DND-41 (cell line): ENCODE results near the gene TMEM259.

Source experiments
- ATAC-seq: fragments of 200-7000 bp; cut with Tn5 transposase; 3 replicates; pipeline ENCODE4 v1.9.1; 2021; ENCODE audit warnings: low read depth; ENCODE audit not compliant: insufficient read depth
- DNase-seq: peaks from one replicate; pipeline ENCODE4 v3.0.0-alpha.2; 2020
- H2AFZ ChIP-seq: 2 replicates; pipeline ENCODE4 v1.6.0; 2012; ENCODE audit warnings: low read depth, low read length
- H3K27ac ChIP-seq: 2 replicates; pipeline ENCODE4 v1.5.1; 2012; ENCODE audit warnings: low read length, inconsistent platforms
- H3K27me3 ChIP-seq: fragments of 200-600 bp; sonication (generic); 2 replicates; pipeline ENCODE4 v1.6.0; 2012; ENCODE audit warnings: low read length, mild to moderate bottlenecking, inconsistent platforms; ENCODE audit not compliant: insufficient read depth, poor library complexity
- H3K36me3 ChIP-seq: 2 replicates; pipeline ENCODE4 v1.5.1; 2012; ENCODE audit warnings: low read length, inconsistent platforms; ENCODE audit not compliant: insufficient read depth
- H3K4me1 ChIP-seq: 2 replicates; pipeline ENCODE4 v1.5.1; 2012; ENCODE audit warnings: mild to moderate bottlenecking, low read length; ENCODE audit not compliant: insufficient read depth
- H3K4me2 ChIP-seq: 2 replicates; pipeline ENCODE4 v1.6.0; 2012; ENCODE audit warnings: mild to moderate bottlenecking, moderate library complexity, low read length, inconsistent platforms; ENCODE audit not compliant: insufficient read depth
- H3K4me3 ChIP-seq, 2 experiments: fragments of 200-600 bp in 1 of 2; shearing (Covaris generic) in 1 of 2; 2 replicates each; pipeline ENCODE4 v1.5.1; 2012 to 2016; ENCODE audit warnings: inconsistent platforms in 2 of 2, low read length in 2 of 2, mild to moderate bottlenecking in 2 of 2, low read depth in 1 of 2, moderate library complexity in 1 of 2
- H3K79me2 ChIP-seq: 2 replicates; pipeline ENCODE4 v1.6.0; 2012; ENCODE audit warnings: low read length, inconsistent platforms; ENCODE audit not compliant: insufficient read depth
- H3K9ac ChIP-seq: 2 replicates; pipeline ENCODE4 v1.6.0; 2012; ENCODE audit warnings: low read depth, mild to moderate bottlenecking, inconsistent platforms, low read length, moderate library complexity
- H3K9me3 ChIP-seq: 2 replicates; pipeline ENCODE4 v1.5.1; 2012; ENCODE audit warnings: low read length, moderate library complexity, mild to moderate bottlenecking, inconsistent platforms; ENCODE audit not compliant: insufficient read depth, severe bottlenecking
- H4K20me1 ChIP-seq: 2 replicates; pipeline ENCODE4 v1.6.0; 2012; ENCODE audit warnings: low read length; ENCODE audit not compliant: insufficient read depth
- EZH2 ChIP-seq: IDR thresholded peaks from 3 replicates; pipeline ENCODE4 v1.6.1; 2012; ENCODE audit warnings: borderline replicate concordance, low read depth, mild to moderate bottlenecking, moderate library complexity, low read length, inconsistent platforms; ENCODE audit not compliant: severe bottlenecking
- TF ChIP-seq, protein P1 (sequence below): IDR thresholded peaks from 2 replicates; pipeline ENCODE4 v1.5.1; 2012; ENCODE audit warnings: borderline replicate concordance, low read length, moderate library complexity, mild to moderate bottlenecking; ENCODE audit not compliant: poor library complexity, severe bottlenecking; ENCODE audit errors: extremely low read depth

TMEM259 gene

DNA sequence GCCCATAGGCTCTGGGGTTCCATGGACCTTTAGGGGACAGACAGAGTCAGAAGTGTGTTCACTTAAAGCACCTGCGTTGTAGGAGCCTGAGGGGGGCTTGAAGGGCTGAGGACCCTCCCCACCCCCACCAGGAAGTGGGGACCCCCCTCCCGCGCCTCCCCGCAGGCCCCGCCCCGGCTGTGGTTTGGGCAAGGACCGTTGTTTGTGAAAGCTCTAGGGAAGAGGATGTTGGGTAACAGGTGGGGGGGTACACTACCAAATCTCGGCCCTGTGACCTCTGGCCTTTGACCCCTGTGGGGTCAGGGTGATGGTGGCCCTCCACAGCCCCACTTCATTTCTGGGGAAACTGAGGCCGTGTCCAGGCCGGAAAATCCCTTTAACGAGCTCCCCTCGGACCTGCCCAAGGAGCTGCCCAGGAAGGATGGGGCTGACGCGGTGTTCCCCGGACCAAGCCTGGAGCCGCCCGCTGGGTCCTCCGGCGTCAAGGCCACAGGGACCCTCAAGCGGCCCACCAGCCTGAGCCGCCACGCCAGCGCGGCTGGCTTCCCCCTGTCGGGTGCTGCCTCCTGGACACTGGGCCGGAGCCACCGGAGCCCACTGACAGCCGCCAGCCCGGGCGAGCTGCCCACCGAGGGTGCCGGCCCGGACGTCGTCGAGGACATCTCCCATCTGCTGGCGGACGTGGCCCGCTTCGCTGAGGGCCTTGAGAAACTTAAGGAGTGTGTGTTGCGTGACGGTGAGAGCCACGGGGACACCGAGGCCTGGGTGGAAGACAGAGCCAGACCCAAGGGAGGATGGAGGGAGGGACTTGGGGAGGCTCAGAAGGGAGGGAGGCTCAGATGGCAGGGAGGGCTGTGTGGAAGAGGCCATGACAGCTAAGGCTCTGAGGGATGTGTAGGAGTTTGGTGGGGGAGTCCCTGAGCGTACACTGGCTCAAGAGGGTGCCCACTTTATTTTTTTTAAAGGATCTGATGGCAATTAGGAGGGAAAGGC is 47.4 kb upstream of the TMEM259 start:
- Histone ChIP-seq H3K9ac (peak overlapping the region; percentile 96), H2AFZ (peak overlapping the region; percentile 41; the same call in 1 of the 2 replicates), H3K4me1 (peaks cover 47% of the 10 kb centered on the region), H3K9me3 (no peaks in the 10 kb centered on the region), H4K20me1 (peaks cover 30% of the 10 kb centered on the region), H3K4me3 (peak overlapping the region; percentile 84 to 97), H3K27ac (peak overlapping the region; percentile 83), H3K4me2 (peak overlapping the region; percentile 92), H3K36me3 (peaks cover 31% of the 10 kb centered on the region), H3K79me2 (peaks cover 48% of the 10 kb centered on the region), H3K27me3 (no peaks in the 10 kb centered on the region)
- TF ChIP-seq EZH2: no peak
- TF ChIP-seq, protein P1, sequence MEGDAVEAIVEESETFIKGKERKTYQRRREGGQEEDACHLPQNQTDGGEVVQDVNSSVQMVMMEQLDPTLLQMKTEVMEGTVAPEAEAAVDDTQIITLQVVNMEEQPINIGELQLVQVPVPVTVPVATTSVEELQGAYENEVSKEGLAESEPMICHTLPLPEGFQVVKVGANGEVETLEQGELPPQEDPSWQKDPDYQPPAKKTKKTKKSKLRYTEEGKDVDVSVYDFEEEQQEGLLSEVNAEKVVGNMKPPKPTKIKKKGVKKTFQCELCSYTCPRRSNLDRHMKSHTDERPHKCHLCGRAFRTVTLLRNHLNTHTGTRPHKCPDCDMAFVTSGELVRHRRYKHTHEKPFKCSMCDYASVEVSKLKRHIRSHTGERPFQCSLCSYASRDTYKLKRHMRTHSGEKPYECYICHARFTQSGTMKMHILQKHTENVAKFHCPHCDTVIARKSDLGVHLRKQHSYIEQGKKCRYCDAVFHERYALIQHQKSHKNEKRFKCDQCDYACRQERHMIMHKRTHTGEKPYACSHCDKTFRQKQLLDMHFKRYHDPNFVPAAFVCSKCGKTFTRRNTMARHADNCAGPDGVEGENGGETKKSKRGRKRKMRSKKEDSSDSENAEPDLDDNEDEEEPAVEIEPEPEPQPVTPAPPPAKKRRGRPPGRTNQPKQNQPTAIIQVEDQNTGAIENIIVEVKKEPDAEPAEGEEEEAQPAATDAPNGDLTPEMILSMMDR: no peak
- peak; percentile 89 for DNase-seq
- peak; percentile 44 for ATAC-seq

DNA sequence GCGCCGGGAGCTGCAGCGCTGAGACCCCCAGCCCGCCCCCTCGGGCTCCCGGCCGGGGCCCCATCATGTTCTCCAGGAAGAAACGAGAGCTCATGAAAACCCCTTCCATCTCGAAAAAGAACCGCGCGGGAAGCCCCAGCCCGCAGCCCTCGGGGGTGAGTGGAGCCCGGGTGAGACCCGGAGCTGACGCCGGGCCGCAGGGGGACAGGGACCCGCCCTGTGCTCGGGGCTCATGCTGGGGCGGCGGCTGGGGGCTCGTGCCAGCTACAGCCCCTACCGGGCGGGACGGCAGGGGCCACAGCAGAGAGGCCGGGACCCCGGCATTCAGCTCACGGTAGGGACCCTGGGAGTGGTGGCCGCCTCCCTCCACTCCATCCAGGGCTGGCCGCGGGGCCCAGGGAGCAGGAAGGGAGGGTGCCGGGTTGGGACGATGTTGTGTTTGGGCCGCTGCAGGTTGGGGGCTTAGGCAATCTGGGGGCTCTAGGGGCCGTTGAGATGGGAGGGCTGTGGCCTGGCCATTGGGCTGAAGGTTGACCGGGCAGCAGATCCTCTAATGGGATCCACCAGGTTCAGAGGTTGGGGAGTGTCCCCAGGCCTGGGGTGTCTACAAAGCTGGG is 46.5 kb upstream of the TMEM259 start:
- peak overlapping the region; percentile 96 for H3K9ac ChIP-seq
- H3K4me3 ChIP-seq: peak overlapping the region; percentile 84 to 97
- ATAC-seq (peak; percentile 55), DNase-seq (no peak)
- H3K27ac ChIP-seq: peak overlapping the region; percentile 83
- H3K4me1 ChIP-seq: peaks cover 47% of the 10 kb centered on the region
- H4K20me1 ChIP-seq: peaks cover 21% of the 10 kb centered on the region
- no peaks in the 10 kb centered on the region for H3K27me3 ChIP-seq
- H3K79me2 ChIP-seq: peaks cover 42% of the 10 kb centered on the region
- peak overlapping the region; percentile 67 for H2AFZ ChIP-seq
- no peaks in the 10 kb centered on the region for H3K9me3 ChIP-seq
- H3K4me2 ChIP-seq: peak overlapping the region; percentile 92
- H3K36me3 ChIP-seq: peaks cover 28% of the 10 kb centered on the region
- TF ChIP-seq, protein P1: no peak
- TF ChIP-seq EZH2: no peak

DNA sequence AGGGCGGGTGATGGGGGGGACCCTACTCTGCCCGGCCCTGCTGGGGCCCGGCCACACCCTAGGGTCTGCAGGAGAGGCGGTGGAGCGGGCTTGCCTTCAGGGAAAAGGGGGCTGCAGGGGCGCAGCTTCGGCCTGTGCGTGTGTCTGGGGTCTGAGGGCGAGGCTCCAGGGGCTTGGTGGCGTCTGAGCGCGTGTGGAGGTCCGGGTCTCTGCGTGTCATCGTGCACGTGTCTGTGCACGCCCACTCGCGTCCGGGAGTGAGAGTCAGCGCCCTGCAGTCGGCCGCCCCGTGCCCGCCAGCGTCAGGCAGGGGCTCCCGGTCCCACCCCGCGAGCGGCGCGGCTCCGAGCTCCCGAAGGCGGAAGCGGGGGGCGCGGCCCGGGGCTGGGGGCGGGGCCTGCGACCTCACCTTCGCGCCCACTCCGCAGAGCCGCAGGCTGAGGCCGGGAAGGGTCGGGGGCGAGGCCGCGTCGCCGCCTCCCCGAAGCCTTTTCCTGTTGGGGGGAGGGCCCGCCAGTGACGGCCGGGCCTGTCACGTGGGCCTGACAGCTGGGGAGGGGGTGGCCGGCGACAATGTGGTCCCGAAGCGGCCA is 45.9 kb upstream of the TMEM259 start, which contains the start of gene ARHGAP45:
Gene ARHGAP45, plus strand, starts transcription at position 420 of the 593 bp plus-strand sequence. CDS start 239 bp downstream, outside the sequence.
- Histone ChIP-seq H3K79me2 (peaks cover 42% of the 10 kb centered on the region), H3K4me1 (peaks cover 47% of the 10 kb centered on the region), H3K27me3 (no peaks in the 10 kb centered on the region), H3K4me3 (peak within 1 kb of the TSS; percentile 84 to 97), H3K36me3 (peaks cover 28% of the 10 kb centered on the region), H3K9me3 (no peaks in the 10 kb centered on the region), H3K4me2 (peak within 1 kb of the TSS; percentile 92), H3K27ac (peak within 1 kb of the TSS; percentile 88), H4K20me1 (peaks cover 18% of the 10 kb centered on the region), H3K9ac (peak within 1 kb of the TSS; percentile 96), H2AFZ (peak within 1 kb of the TSS; percentile 78)
- ATAC-seq (peak; percentile 81), DNase-seq (peak; percentile 91)
- no peak for TF ChIP-seq EZH2
- TF ChIP-seq, protein P1: no peak
